Body of pancreas (tissue), 4 donors: Measurements from ENCODE around the gene RUNX3. TPM values are rescaled to one million over a fixed set of nuclear protein-coding genes. Genes with fewer than 3 reads are reported as not detected.

Experiments used
- ATAC-seq: fragments of 150-250 bp; one replicate; pipeline ENCODE4 v1.9.1; 2016
- DNase-seq, 4 donors: peaks; one replicate each; pipeline ENCODE4 v3.0.0-alpha.2; 2019
- H3K27ac ChIP-seq, 4 donors: fragments of 200-600 bp; sonication (generic); 1 replicate in 3 of 4; 2 replicates in 1 of 4; pipeline versions ENCODE4 v1.5.1 to v1.6.1; 2016 to 2019; ENCODE audit warnings: mild to moderate bottlenecking in 1 of 4, mixed read lengths in 1 of 4, moderate library complexity in 1 of 4
- H3K27me3 ChIP-seq, 2 donors: fragments of 200-600 bp; sonication (generic); one replicate each; pipeline ENCODE4 v1.6.0; 2016; ENCODE audit warnings: mild to moderate bottlenecking in 1 of 2
- H3K36me3 ChIP-seq, 2 donors: fragments of 200-600 bp; sonication (generic); replicated peaks in 1 of 2; 2 replicates each; pipeline ENCODE4 v1.5.1; 2016; ENCODE audit warnings: low read depth in 2 of 2; ENCODE audit not compliant: insufficient read depth in 1 of 2
- H3K4me1 ChIP-seq: fragments of 200-600 bp; sonication (generic); one replicate; pipeline ENCODE4 v1.6.0; 2016
- H3K4me3 ChIP-seq, 2 donors: fragments of 200-600 bp; sonication (generic); 1 replicate in 1 of 2; 2 replicates in 1 of 2; pipeline ENCODE4 v1.5.1; 2016 to 2019
- H3K9me3 ChIP-seq, 3 donors: fragments of 200-600 bp; sonication (generic); 1 replicate in 2 of 3; 2 replicates in 1 of 3; pipeline ENCODE4 v1.5.1; 2016
- POLR2A ChIP-seq, 3 donors: fragments of 450-650 bp; IDR thresholded peaks; one replicate each; pipeline ENCODE4 v1.6.1; 2016; ENCODE audit warnings: antibody characterized with exemption in 3 of 3, mild to moderate bottlenecking in 2 of 3
- WGBS, 2 donors: methylation state at CpG; one replicate each; pipeline ENCODE4 v1.1.5; 2017; 5-methylcytosine and 5-hydroxymethylcytosine counted together
- intact Hi-C: fragments of 100-400 bp; cut with DNase I; formaldehyde crosslinking; loops from one replicate; pipeline ENCODE4 v1.15.1; 2023
- total RNA-seq, 2 donors: library from RNA; depleted of rRNA; stranded (reverse); fragments of >200 nt; gene quantifications; one replicate each; pipeline ENCODE4 v1.1.0, GENCODE V29; 2016
- TF ChIP-seq, protein P1 (sequence below), 7 experiments: fragments of 450-650 bp in 4 of 7; fragments of 200-600 bp in 3 of 7; sonication (generic) in 3 of 7; IDR thresholded peaks; one replicate each; pipeline ENCODE4 v1.5.1; 2016 to 2019; ENCODE audit warnings: antibody characterized with exemption in 7 of 7

RUNX3 gene
- total RNA-seq, 2 donors from 2014 or later = 0.26 TPM; not detected in 1

DNA sequence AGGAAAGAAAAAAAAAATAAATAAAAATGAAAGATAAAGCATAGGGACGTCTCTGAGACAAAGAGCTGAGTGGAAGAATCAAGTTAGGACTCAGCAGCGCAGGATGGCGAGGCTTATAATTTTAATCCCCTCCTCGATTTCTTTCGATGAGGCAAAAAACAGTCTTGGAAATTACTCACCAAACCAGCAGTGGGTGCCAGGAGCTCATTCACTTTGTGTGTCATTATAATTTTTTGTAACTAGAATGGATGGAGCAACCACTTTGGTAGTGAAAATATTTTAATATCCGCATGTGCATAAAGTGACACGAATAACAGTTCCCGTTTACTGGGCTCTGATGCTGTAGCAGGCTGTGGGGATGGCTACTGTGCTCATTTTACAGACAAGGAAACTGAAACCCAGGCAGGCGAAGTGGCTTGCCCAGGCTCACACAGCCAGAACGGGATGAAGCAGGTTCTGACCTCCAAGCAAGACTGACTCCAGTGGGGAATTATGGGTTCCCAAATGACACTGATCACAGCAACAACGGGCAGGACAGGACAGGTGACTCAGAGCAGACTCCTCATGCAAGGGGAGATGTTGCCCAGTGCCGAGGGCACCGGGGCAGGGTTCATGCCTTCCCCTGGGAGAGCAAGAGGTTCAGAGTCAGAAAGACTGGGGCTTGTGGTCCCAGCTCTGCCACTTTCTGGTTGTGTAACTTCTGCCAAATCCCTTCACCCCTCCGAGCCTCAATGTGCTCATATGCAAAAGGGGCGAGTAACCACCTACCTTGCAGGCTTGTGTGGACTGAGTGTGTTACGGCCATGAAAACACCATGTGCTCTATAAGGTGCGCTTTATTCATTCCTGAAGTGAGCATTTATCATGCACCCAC lies 63.6 kb downstream of the RUNX3 start:
- no peak overlapping the region for H3K4me3 ChIP-seq
- DNase-seq (no peak), ATAC-seq (no peak)
- no peaks in the 10 kb centered on the region for H3K36me3 ChIP-seq
- WGBS, 2 donors = 64 to 72% methylated on average over 13 to 17 of the region's 17 CpGs
- intact Hi-C loops = no loop called here
- H3K27ac ChIP-seq = no peak overlapping the region
- TF ChIP-seq POLR2A (IDR thresholded peaks at IDR 0.05) = no peak
- TF ChIP-seq, protein P1, sequence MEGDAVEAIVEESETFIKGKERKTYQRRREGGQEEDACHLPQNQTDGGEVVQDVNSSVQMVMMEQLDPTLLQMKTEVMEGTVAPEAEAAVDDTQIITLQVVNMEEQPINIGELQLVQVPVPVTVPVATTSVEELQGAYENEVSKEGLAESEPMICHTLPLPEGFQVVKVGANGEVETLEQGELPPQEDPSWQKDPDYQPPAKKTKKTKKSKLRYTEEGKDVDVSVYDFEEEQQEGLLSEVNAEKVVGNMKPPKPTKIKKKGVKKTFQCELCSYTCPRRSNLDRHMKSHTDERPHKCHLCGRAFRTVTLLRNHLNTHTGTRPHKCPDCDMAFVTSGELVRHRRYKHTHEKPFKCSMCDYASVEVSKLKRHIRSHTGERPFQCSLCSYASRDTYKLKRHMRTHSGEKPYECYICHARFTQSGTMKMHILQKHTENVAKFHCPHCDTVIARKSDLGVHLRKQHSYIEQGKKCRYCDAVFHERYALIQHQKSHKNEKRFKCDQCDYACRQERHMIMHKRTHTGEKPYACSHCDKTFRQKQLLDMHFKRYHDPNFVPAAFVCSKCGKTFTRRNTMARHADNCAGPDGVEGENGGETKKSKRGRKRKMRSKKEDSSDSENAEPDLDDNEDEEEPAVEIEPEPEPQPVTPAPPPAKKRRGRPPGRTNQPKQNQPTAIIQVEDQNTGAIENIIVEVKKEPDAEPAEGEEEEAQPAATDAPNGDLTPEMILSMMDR (IDR thresholded peaks at IDR 0.05) = no peak
- H3K9me3 ChIP-seq = no peaks in the 10 kb centered on the region
- H3K27me3 ChIP-seq = peaks cover 0 to 9% of the 10 kb centered on the region in 2 donors
- H3K4me1 ChIP-seq = no peaks in the 10 kb centered on the region

DNA sequence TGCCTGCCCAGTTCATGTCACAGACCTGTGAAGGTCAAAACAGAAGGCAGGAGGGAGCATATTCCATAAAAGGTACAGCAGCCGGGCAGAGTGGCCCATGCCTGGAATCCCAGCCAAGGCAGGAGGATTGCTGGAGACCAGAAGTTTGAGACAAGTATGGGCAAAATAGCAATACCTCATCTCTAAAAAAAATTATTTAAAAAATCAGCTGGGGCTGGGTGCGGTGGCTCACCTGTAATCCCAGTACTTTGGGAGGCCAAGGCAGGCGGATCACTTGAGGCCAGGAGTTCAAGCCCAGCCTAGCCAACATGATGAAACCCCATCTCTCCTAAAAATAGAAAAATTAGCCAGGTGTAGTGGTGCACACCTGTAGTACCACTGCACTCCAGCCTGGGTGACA lies 64.5 kb downstream of the RUNX3 start:
- no peaks in the 10 kb centered on the region for H3K4me1 ChIP-seq
- H3K36me3 ChIP-seq = no peaks in the 10 kb centered on the region
- DNase-seq (no peak), ATAC-seq (no peak)
- H3K4me3 ChIP-seq = no peak overlapping the region
- intact Hi-C loops = no loop called here
- no peak for TF ChIP-seq POLR2A (IDR thresholded peaks at IDR 0.05)
- TF ChIP-seq, protein P1 (IDR thresholded peaks at IDR 0.05) = no peak
- H3K9me3 ChIP-seq = no peaks in the 10 kb centered on the region
- peaks cover 0 to 9% of the 10 kb centered on the region in 2 donors for H3K27me3 ChIP-seq
- H3K27ac ChIP-seq = no peak overlapping the region
- WGBS, 2 donors = 89 to 90% methylated on average over 3 of the region's 3 CpGs

DNA sequence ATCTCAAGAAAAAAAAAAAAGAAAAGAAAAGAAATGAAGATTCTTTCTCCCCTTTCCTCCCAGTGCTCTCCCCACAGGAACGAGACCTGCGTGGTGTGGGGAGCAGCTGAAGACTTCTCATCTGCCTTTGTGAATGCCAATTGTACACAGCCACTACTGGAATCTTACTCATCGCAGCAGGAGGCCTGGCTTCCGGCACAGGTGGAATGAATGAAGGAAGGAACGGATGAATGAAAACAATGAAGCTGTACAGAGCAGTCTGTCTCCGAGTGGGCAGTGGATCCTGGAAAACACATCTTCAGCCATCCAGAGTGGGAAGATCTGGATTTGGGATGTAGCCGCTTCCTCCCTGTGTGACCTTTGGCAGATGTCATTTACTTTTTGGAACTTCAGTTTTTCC lies 64.9 kb downstream of the RUNX3 start:
- 78 to 86% methylated on average over 6 to 7 of the region's 7 CpGs for WGBS, 2 donors
- H3K9me3 ChIP-seq = no peaks in the 10 kb centered on the region
- TF ChIP-seq, protein P1 (IDR thresholded peaks at IDR 0.05) = no peak
- no peak for TF ChIP-seq POLR2A (IDR thresholded peaks at IDR 0.05)
- no peak overlapping the region for H3K27ac ChIP-seq
- H3K4me1 ChIP-seq = no peaks in the 10 kb centered on the region
- DNase-seq = no peak
- peaks cover 0 to 9% of the 10 kb centered on the region in 2 donors for H3K27me3 ChIP-seq
- ATAC-seq = no peak
- H3K36me3 ChIP-seq = no peaks in the 10 kb centered on the region
- no peak overlapping the region for H3K4me3 ChIP-seq
- intact Hi-C loops = no loop called here

DNA sequence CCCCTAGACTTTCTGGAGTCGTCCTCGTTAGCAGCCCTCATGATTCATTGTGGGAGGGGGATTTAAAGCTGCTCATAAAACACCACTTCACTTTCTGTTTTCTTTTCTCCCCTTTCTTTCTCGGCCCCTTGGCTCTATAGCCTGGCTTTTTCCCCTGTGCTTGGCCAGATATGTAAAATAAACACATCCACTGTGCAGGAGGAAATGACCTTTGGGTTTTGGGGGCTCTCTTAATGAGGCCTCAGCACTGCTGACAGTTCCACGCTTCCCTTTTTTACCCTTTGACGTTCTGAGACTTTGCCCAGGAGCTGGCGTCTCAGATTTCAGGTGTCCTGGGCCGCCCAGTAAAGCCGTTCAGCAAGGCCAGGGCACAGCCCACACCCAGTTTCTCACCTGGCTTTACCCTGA lies 65.7 kb downstream of the RUNX3 start:
- H3K9me3 ChIP-seq = no peaks in the 10 kb centered on the region
- ATAC-seq (no peak), DNase-seq (peak in 2 of 4 donors; percentile 12 to 26)
- H3K27ac ChIP-seq = no peak overlapping the region
- peaks cover 0 to 9% of the 10 kb centered on the region in 2 donors for H3K27me3 ChIP-seq
- WGBS, 2 donors = 21 to 35% methylated on average over 8 of the region's 8 CpGs
- no peaks in the 10 kb centered on the region for H3K36me3 ChIP-seq
- intact Hi-C loops = no loop called here
- TF ChIP-seq POLR2A (IDR thresholded peaks at IDR 0.05) = no peak
- TF ChIP-seq, protein P1 (IDR thresholded peaks at IDR 0.05) = no peak
- H3K4me1 ChIP-seq = no peaks in the 10 kb centered on the region
- no peak overlapping the region for H3K4me3 ChIP-seq
